DOHH2 (cell line): ENCODE measurements around the gene TSPAN5.

ENCODE experiments used
- H3F3A ChIP-seq: fragments of 200-600 bp; sonication (generic), shearing (Covaris generic); 2 replicates; pipeline ENCODE4 v1.6.0; 2016; ENCODE audit warnings: antibody characterized with exemption, mild to moderate bottlenecking; ENCODE audit not compliant: control insufficient read depth, insufficient read depth
- H3K27ac ChIP-seq: fragments of 200-600 bp; sonication (generic); 2 replicates; pipeline ENCODE4 v1.5.1; 2014; ENCODE audit warnings: low read depth, mild to moderate bottlenecking, low read length, moderate library complexity
- H3K27me3 ChIP-seq: fragments of 200-600 bp; sonication (generic); 2 replicates; pipeline ENCODE4 v1.6.1; 2014; ENCODE audit warnings: mild to moderate bottlenecking, low read length, mixed read lengths; ENCODE audit not compliant: control insufficient read depth
- H3K36me3 ChIP-seq: fragments of 200-600 bp; sonication (generic); 2 replicates; pipeline ENCODE4 v1.6.1; 2014; ENCODE audit warnings: mild to moderate bottlenecking, low read length, moderate library complexity, mixed read lengths; ENCODE audit not compliant: control insufficient read depth
- H3K4me1 ChIP-seq: fragments of 200-600 bp; sonication (generic); 2 replicates; pipeline ENCODE4 v1.6.1; 2014; ENCODE audit warnings: mild to moderate bottlenecking, low read length, mixed read lengths; ENCODE audit not compliant: control insufficient read depth
- H3K4me2 ChIP-seq: fragments of 200-600 bp; sonication (generic); 2 replicates; pipeline ENCODE4 v1.6.0; 2014; ENCODE audit warnings: mild to moderate bottlenecking, low read length, moderate library complexity
- H3K4me3 ChIP-seq: fragments of 200-600 bp; sonication (generic); 2 replicates; pipeline ENCODE4 v1.5.1; 2014; ENCODE audit warnings: mild to moderate bottlenecking, low read length, mixed read lengths
- H3K79me2 ChIP-seq: fragments of 200-600 bp; sonication (generic); 2 replicates; pipeline ENCODE4 v1.6.1; 2014; ENCODE audit warnings: mild to moderate bottlenecking, low read length, mixed read lengths; ENCODE audit not compliant: control insufficient read depth
- H3K9me2 ChIP-seq: fragments of 200-600 bp; sonication (generic); replicated peaks from 2 replicates; pipeline ENCODE4 v1.6.1; 2014; ENCODE audit warnings: mild to moderate bottlenecking, low read length, mixed read lengths; ENCODE audit not compliant: control insufficient read depth
- H3K9me3 ChIP-seq: fragments of 200-600 bp; sonication (generic); 2 replicates; pipeline ENCODE4 v1.6.1; 2014; ENCODE audit warnings: antibody characterized with exemption, low read length, mixed read lengths; ENCODE audit not compliant: control insufficient read depth, insufficient read depth
- H4K20me1 ChIP-seq: fragments of 200-600 bp; sonication (generic); 2 replicates; pipeline ENCODE4 v1.6.0; 2014; ENCODE audit warnings: low read depth, mild to moderate bottlenecking, antibody characterized with exemption, low read length, moderate library complexity; ENCODE audit not compliant: control insufficient read depth, insufficient read depth
- EZH2phosphoT487 ChIP-seq: fragments of 200-600 bp; sonication (generic); IDR thresholded peaks from 2 replicates; pipeline ENCODE4 v1.6.1; 2017; ENCODE audit warnings: borderline replicate concordance, mild to moderate bottlenecking, antibody characterized with exemption, low read length, moderate library complexity, mixed read lengths
- TF ChIP-seq, protein P1 (sequence below): fragments of 200-600 bp; sonication (generic); IDR thresholded peaks from one replicate; pipeline ENCODE4 v1.5.1; 2014; ENCODE audit warnings: antibody characterized with exemption, mild to moderate bottlenecking, low read depth, low read length; ENCODE audit not compliant: poor library complexity, severe bottlenecking

TSPAN5 gene

DNA sequence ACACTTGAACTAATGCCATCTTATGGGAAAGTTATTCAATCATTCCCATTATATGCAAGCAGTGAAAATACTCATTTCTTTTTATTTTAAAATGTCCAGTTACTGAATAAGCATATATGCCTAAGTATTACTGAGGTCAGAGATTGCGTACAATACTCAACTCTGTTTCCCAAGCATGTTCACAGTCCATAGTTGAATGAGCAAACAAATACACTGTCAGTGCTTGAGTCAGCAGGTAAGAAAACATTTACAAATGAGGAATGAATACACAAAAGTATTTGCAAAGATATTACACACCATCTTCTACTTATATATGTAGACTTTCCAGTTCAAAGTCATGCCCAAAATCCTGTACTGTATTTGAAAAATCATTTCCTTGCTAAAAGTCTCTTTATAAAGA, 74.1 kb downstream of the TSPAN5 start:
- H3K79me2 ChIP-seq, result no peaks in the 10 kb centered on the region

DNA sequence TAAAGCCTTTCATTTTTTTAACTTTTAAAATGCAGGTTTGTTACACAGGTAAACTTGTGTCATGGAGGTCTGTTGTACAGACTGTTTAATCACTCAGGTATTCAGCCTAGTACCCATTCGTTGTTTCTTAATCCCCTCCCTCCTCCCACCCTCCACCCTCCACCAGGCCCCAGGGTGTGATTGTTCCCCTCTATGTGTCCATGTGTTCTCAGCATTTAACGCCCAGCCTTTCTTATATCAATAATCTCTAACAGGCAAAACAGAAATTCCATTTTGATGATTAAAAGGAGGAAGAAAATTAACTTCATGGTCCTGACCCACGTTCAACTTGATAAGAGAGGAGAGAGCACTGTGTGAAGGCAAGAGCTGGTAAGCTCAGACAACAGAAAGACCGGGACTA, 75.1 kb downstream of the TSPAN5 start:
- Histone ChIP-seq H3K4me2 (no peak overlapping the region), H3K36me3 (no peaks in the 10 kb centered on the region), H3F3A (no peaks in the 10 kb centered on the region), H4K20me1 (no peaks in the 10 kb centered on the region), H3K4me1 (no peaks in the 10 kb centered on the region), H3K27ac (no peak overlapping the region), H3K9me2 (no peaks in the 10 kb centered on the region), H3K4me3 (no peak overlapping the region), H3K9me3 (no peaks in the 10 kb centered on the region), H3K79me2 (no peaks in the 10 kb centered on the region), H3K27me3 (peaks cover 10% of the 10 kb centered on the region)
- TF ChIP-seq EZH2phosphoT487, result no peak
- TF ChIP-seq, protein P1, sequence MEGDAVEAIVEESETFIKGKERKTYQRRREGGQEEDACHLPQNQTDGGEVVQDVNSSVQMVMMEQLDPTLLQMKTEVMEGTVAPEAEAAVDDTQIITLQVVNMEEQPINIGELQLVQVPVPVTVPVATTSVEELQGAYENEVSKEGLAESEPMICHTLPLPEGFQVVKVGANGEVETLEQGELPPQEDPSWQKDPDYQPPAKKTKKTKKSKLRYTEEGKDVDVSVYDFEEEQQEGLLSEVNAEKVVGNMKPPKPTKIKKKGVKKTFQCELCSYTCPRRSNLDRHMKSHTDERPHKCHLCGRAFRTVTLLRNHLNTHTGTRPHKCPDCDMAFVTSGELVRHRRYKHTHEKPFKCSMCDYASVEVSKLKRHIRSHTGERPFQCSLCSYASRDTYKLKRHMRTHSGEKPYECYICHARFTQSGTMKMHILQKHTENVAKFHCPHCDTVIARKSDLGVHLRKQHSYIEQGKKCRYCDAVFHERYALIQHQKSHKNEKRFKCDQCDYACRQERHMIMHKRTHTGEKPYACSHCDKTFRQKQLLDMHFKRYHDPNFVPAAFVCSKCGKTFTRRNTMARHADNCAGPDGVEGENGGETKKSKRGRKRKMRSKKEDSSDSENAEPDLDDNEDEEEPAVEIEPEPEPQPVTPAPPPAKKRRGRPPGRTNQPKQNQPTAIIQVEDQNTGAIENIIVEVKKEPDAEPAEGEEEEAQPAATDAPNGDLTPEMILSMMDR, result no peak

More for the DNA sequence above, 74.1 kb downstream of the TSPAN5 start:
- Histone ChIP-seq H3K4me2 (no peak overlapping the region), H4K20me1 (no peaks in the 10 kb centered on the region), H3K27me3 (peaks cover 10% of the 10 kb centered on the region), H3K4me3 (no peak overlapping the region), H3K4me1 (no peaks in the 10 kb centered on the region), H3F3A (no peaks in the 10 kb centered on the region), H3K27ac (no peak overlapping the region), H3K9me3 (no peaks in the 10 kb centered on the region), H3K36me3 (no peaks in the 10 kb centered on the region), H3K9me2 (no peaks in the 10 kb centered on the region)
- TF ChIP-seq, protein P1, result no peak
- no peak for TF ChIP-seq EZH2phosphoT487

DNA sequence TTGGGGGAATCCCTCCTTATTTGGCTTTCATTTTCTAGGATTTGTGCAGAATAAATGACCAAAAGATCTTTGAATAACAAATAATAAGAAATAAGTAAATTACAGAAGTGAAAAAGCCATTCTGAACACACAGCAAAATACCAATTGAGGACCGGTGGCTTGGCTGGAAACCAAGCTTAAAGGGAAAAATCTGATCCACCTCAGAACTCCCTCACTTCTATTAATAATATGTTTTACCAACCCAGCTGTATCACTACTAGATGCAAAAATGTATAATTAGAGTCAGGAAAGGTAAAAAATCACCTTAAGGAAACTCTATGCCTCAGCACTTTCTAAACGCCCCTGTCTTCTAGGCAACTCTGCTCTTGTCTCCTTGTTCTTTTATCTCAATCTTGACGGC, 77.3 kb downstream of the TSPAN5 start:
- H4K20me1 ChIP-seq, result no peaks in the 10 kb centered on the region
- H3K79me2 ChIP-seq, result no peaks in the 10 kb centered on the region
- no peak overlapping the region for H3K4me2 ChIP-seq
- no peaks in the 10 kb centered on the region for H3K36me3 ChIP-seq
- no peaks in the 10 kb centered on the region for H3F3A ChIP-seq
- no peak for TF ChIP-seq EZH2phosphoT487
- TF ChIP-seq, protein P1, result no peak
- H3K9me2 ChIP-seq, result no peaks in the 10 kb centered on the region
- H3K27me3 ChIP-seq, result peaks cover 10% of the 10 kb centered on the region
- no peaks in the 10 kb centered on the region for H3K9me3 ChIP-seq
- no peaks in the 10 kb centered on the region for H3K4me1 ChIP-seq
- no peak overlapping the region for H3K27ac ChIP-seq
- H3K4me3 ChIP-seq, result no peak overlapping the region

DNA sequence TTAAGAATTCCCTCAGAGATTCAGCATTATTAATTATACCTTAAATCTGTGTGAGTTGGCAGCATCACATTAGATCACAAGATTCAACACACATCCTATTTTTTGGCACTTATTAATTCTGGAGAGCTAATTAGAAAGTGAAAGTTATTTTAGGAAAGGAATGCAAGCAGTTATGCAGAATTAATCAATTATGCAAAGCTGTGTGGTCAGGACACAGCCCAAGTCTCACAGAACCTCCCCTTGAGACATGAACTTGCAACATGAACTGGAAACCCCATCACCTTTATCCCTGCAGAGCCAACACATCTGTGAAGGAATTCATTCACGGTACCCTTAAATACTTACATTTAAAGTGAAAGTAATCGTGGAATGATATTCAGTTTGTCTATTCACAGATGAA, 80.5 kb downstream of the TSPAN5 start:
- H3K9me2 ChIP-seq, result no peaks in the 10 kb centered on the region
- no peaks in the 10 kb centered on the region for H3K36me3 ChIP-seq
- peaks cover 10% of the 10 kb centered on the region for H3K27me3 ChIP-seq
- TF ChIP-seq, protein P1, result no peak
- TF ChIP-seq EZH2phosphoT487, result no peak
- H4K20me1 ChIP-seq, result no peaks in the 10 kb centered on the region
- no peaks in the 10 kb centered on the region for H3K4me1 ChIP-seq
- H3K9me3 ChIP-seq, result no peaks in the 10 kb centered on the region
- no peak overlapping the region for H3K4me3 ChIP-seq
- no peak overlapping the region for H3K4me2 ChIP-seq
- H3K27ac ChIP-seq, result no peak overlapping the region
- H3F3A ChIP-seq, result no peaks in the 10 kb centered on the region
- H3K79me2 ChIP-seq, result no peaks in the 10 kb centered on the region
